Type B pancreatic cell (in vitro differentiated cells): Measurements from ENCODE around the gene SPEN. TPM values are rescaled to one million over a fixed set of nuclear protein-coding genes. Genes with fewer than 3 reads are reported as not detected.

Source experiments
- DNase-seq: peaks from one replicate; pipeline ENCODE4 v3.0.0; 2021; ENCODE audit warnings: mixed read lengths; ENCODE audit not compliant: unreplicated experiment; ENCODE audit errors: extremely low spot score
- H3K27ac Mint-ChIP-seq: 2 replicates; pipeline ENCODE4 v1.8.0; 2021; ENCODE audit warnings: mild to moderate bottlenecking, mixed read lengths
- H3K27me3 Mint-ChIP-seq: 2 replicates; pipeline ENCODE4 v1.8.0; 2021; ENCODE audit warnings: mixed read lengths
- H3K36me3 Mint-ChIP-seq: 2 replicates; pipeline ENCODE4 v1.8.0; 2021; ENCODE audit warnings: mixed read lengths
- H3K4me1 Mint-ChIP-seq: one replicate; pipeline ENCODE4 v1.8.0; 2021; ENCODE audit warnings: mixed read lengths; ENCODE audit not compliant: unreplicated experiment
- H3K4me3 Mint-ChIP-seq: 2 replicates; pipeline ENCODE4 v1.8.0; 2021; ENCODE audit warnings: mild to moderate bottlenecking, mixed read lengths
- H3K9me3 Mint-ChIP-seq: 2 replicates; pipeline ENCODE4 v1.8.0; 2021; ENCODE audit warnings: mixed read lengths
- total RNA-seq: library from RNA; stranded (reverse); gene quantifications from 2 replicates; pipeline ENCODE4 v1.2.1, GENCODE V29; 2021; ENCODE audit warnings: low replicate concordance
- TF ChIP-seq, protein P1 (sequence below): fragments of 200-600 bp; sonication (generic); conservative IDR thresholded peaks from 2 replicates; pipeline ENCODE4 v1.5.0; 2021; ENCODE audit warnings: antibody characterized with exemption, mild to moderate bottlenecking

Gene SPEN
- total RNA-seq, 1 donor from 2014 or later, result 66.5 TPM

DNA sequence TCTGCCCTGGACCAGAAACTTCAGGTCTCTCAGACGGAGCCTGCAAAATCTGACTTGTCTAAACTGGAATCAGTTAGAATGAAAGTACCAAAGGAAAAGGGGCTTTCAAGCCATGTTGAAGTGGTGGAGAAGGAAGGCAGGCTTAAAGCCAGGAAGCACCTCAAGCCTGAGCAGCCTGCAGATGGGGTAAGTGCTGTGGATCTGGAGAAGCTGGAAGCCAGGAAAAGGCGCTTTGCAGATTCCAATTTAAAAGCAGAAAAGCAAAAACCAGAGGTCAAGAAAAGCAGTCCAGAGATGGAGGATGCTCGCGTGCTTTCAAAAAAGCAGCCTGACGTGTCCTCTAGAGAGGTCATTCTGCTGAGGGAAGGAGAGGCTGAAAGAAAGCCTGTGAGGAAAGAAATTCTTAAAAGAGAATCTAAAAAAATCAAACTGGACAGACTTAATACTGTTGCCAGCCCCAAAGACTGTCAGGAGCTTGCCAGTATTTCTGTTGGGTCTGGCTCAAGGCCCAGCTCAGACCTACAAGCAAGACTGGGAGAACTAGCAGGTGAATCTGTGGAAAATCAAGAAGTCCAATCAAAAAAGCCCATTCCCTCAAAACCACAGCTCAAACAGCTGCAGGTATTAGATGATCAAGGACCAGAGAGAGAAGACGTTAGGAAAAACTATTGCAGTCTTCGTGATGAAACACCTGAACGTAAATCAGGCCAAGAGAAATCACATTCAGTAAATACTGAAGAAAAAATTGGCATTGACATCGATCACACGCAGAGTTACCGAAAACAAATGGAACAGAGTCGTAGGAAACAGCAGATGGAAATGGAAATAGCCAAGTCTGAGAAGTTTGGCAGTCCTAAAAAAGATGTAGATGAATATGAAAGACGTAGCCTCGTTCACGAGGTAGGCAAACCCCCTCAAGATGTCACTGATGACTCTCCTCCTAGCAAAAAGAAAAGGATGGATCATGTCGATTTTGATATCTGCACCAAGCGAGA is 81.8 kb downstream of the SPEN start:
- TF ChIP-seq, protein P1, sequence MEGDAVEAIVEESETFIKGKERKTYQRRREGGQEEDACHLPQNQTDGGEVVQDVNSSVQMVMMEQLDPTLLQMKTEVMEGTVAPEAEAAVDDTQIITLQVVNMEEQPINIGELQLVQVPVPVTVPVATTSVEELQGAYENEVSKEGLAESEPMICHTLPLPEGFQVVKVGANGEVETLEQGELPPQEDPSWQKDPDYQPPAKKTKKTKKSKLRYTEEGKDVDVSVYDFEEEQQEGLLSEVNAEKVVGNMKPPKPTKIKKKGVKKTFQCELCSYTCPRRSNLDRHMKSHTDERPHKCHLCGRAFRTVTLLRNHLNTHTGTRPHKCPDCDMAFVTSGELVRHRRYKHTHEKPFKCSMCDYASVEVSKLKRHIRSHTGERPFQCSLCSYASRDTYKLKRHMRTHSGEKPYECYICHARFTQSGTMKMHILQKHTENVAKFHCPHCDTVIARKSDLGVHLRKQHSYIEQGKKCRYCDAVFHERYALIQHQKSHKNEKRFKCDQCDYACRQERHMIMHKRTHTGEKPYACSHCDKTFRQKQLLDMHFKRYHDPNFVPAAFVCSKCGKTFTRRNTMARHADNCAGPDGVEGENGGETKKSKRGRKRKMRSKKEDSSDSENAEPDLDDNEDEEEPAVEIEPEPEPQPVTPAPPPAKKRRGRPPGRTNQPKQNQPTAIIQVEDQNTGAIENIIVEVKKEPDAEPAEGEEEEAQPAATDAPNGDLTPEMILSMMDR, result no peak
- Mint-ChIP-seq H3K27me3 (no peaks in the 10 kb centered on the region), H3K36me3 (peaks cover 45% of the 10 kb centered on the region), H3K4me3 (no peak overlapping the region), H3K27ac (no peak overlapping the region), H3K9me3 (no peaks in the 10 kb centered on the region), H3K4me1 (no peaks in the 10 kb centered on the region)
- DNase-seq, result no peak

DNA sequence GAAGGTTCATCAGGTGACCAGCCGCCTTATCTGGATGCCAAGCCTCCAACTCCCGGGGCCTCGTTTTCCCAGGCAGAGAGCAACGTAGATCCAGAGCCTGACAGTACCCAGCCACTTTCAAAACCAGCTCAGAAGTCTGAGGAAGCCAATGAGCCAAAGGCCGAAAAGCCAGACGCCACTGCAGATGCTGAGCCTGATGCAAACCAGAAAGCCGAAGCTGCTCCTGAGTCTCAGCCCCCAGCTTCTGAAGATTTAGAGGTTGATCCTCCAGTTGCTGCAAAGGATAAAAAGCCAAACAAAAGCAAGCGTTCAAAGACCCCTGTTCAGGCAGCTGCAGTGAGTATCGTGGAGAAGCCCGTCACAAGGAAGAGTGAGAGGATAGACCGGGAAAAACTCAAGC is 83.9 kb downstream of the SPEN start:
- no peaks in the 10 kb centered on the region for H3K27me3 Mint-ChIP-seq
- TF ChIP-seq, protein P1, result no peak
- peaks cover 48% of the 10 kb centered on the region for H3K36me3 Mint-ChIP-seq
- H3K4me1 Mint-ChIP-seq, result no peaks in the 10 kb centered on the region
- no peak overlapping the region for H3K27ac Mint-ChIP-seq
- no peak for DNase-seq
- H3K9me3 Mint-ChIP-seq, result no peaks in the 10 kb centered on the region
- no peak overlapping the region for H3K4me3 Mint-ChIP-seq

DNA sequence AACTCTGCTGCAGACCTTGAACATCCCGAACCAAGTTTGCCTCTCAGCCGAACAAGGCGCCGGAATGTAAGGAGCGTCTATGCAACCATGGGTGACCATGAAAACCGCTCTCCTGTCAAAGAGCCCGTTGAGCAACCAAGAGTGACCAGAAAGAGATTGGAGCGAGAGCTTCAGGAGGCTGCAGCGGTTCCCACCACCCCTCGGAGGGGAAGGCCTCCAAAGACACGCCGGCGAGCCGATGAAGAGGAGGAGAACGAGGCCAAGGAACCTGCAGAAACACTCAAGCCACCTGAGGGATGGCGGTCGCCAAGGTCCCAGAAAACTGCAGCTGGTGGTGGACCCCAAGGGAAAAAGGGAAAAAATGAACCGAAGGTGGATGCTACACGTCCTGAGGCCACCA is 84.4 kb downstream of the SPEN start:
- Mint-ChIP-seq H3K4me3 (no peak overlapping the region), H3K27ac (no peak overlapping the region), H3K9me3 (no peaks in the 10 kb centered on the region), H3K27me3 (no peaks in the 10 kb centered on the region), H3K4me1 (no peaks in the 10 kb centered on the region), H3K36me3 (peaks cover 48% of the 10 kb centered on the region)
- TF ChIP-seq, protein P1, result no peak
- DNase-seq, result peak; percentile 63

DNA sequence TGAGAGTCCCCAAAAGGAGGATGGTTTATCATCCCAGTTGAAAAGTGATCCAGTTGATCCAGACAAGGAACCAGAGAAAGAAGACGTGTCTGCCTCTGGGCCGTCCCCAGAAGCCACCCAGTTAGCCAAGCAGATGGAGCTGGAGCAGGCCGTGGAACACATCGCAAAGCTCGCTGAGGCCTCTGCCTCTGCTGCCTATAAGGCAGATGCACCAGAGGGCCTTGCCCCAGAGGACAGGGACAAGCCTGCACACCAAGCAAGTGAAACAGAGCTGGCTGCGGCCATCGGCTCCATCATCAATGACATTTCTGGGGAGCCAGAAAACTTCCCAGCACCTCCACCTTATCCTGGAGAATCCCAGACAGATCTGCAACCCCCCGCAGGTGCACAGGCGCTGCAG is 85.1 kb downstream of the SPEN start:
- TF ChIP-seq, protein P1, result no peak
- no peaks in the 10 kb centered on the region for H3K4me1 Mint-ChIP-seq
- peaks cover 52% of the 10 kb centered on the region for H3K36me3 Mint-ChIP-seq
- H3K4me3 Mint-ChIP-seq, result no peak overlapping the region
- H3K27ac Mint-ChIP-seq, result no peak overlapping the region
- no peaks in the 10 kb centered on the region for H3K9me3 Mint-ChIP-seq
- H3K27me3 Mint-ChIP-seq, result no peaks in the 10 kb centered on the region
- no peak for DNase-seq

DNA sequence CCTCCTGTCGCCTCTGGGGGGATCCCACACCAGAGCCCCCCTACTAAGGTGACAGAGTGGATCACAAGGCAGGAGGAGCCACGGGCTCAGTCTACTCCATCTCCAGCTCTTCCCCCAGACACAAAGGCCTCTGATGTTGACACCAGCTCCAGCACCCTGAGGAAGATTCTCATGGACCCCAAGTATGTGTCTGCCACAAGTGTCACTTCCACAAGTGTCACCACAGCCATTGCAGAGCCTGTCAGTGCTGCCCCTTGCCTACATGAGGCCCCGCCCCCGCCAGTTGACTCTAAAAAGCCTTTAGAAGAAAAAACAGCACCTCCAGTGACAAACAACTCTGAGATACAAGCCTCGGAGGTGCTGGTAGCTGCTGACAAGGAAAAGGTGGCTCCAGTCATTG is 86.2 kb downstream of the SPEN start:
- Mint-ChIP-seq H3K36me3 (peaks cover 46% of the 10 kb centered on the region), H3K4me3 (no peak overlapping the region), H3K4me1 (no peaks in the 10 kb centered on the region), H3K27me3 (no peaks in the 10 kb centered on the region), H3K27ac (peak overlapping the region; percentile 26), H3K9me3 (no peaks in the 10 kb centered on the region)
- TF ChIP-seq, protein P1, result no peak
- DNase-seq, result peak; percentile 44
